Vagina (tissue), 2 donors: Measurements from ENCODE around the gene OR4F15. TPM values are rescaled to one million over a fixed set of nuclear protein-coding genes. Genes with fewer than 3 reads are reported as not detected.
"Not testable (repeated sequence)": the region's sequence is repeated elsewhere in the genome, so short reads cannot be mapped to it uniquely, and the experiment has no call there.

ENCODE experiments used
- DNase-seq, 2 donors: peaks; one replicate each; pipeline ENCODE4 v3.0.0-alpha.2; 2017; ENCODE audit errors: extremely low spot score in 2 of 2
- H3K27ac ChIP-seq: fragments of 200-600 bp; sonication (generic); one replicate; pipeline ENCODE4 v1.5.1; 2019
- H3K27me3 ChIP-seq: fragments of 200-600 bp; sonication (generic); one replicate; pipeline ENCODE4 v1.5.1; 2019
- H3K36me3 ChIP-seq, 2 donors: fragments of 200-600 bp; sonication (generic); one replicate each; pipeline ENCODE4 v1.5.1; 2017 to 2019
- H3K4me1 ChIP-seq: fragments of 200-600 bp; sonication (generic); one replicate; pipeline ENCODE4 v1.5.1; 2019
- H3K4me3 ChIP-seq, 2 donors: fragments of 200-600 bp; sonication (generic); 1 replicate in 1 of 2; 2 replicates in 1 of 2; pipeline ENCODE4 v1.5.1; 2016 to 2019
- H3K9me3 ChIP-seq: fragments of 200-600 bp; sonication (generic); one replicate; pipeline ENCODE4 v1.5.1; 2019
- CTCF ChIP-seq, 3 experiments: fragments of 450-650 bp in 2 of 3; fragments of 200-600 bp in 1 of 3; sonication (generic) in 1 of 3; IDR thresholded peaks; one replicate each; pipeline ENCODE4 v1.5.1; 2017 to 2019; ENCODE audit warnings: antibody characterized with exemption in 3 of 3, mild to moderate bottlenecking in 2 of 3, moderate library complexity in 2 of 3
- POLR2A ChIP-seq, 2 donors: fragments of 450-650 bp; IDR thresholded peaks; one replicate each; pipeline ENCODE4 v1.6.1; 2017; ENCODE audit warnings: antibody characterized with exemption in 2 of 2, mild to moderate bottlenecking in 2 of 2, moderate library complexity in 2 of 2
- POLR2AphosphoS5 ChIP-seq, 2 donors: sonication (generic); formaldehyde crosslinking; IDR thresholded peaks; one replicate each; pipeline ENCODE4 v1.9.0; 2017; ENCODE audit warnings: antibody characterized with exemption in 2 of 2, mild to moderate bottlenecking in 2 of 2, low read depth in 1 of 2; ENCODE audit not compliant: insufficient read depth in 1 of 2
- intact Hi-C: fragments of 100-400 bp; cut with DNase I; formaldehyde crosslinking; loops from one replicate; pipeline ENCODE4 v1.15.1; 2023
- total RNA-seq: library from RNA; depleted of rRNA; stranded (reverse); fragments of >200 nt; gene quantifications from one replicate; pipeline ENCODE4 v1.2.3, GENCODE V29; 2016

Gene OR4F15
- total RNA-seq, 1 donor from 2014 or later, result not detected

GRCh38 chr15:101790748-101791147 is 21.3 kb upstream of the OR4F15 start:
- H3K4me1 ChIP-seq, DNase-seq, H3K4me3 ChIP-seq, H3K27me3 ChIP-seq, H3K36me3 ChIP-seq, H3K27ac ChIP-seq, intact Hi-C loops, H3K9me3 ChIP-seq: not testable (repeated sequence)

- H3K27ac ChIP-seq, H3K4me1 ChIP-seq, H3K9me3 ChIP-seq, H3K4me3 ChIP-seq, intact Hi-C loops, DNase-seq, H3K27me3 ChIP-seq, H3K36me3 ChIP-seq: not testable (repeated sequence)
Observed at GRCh38 chr15:101793981-101794380, 18.0 kb upstream of the OR4F15 start.

- Histone ChIP-seq H3K4me1 (no peaks in the 10 kb centered on the region), H3K36me3 (no peaks in the 10 kb centered on the region), H3K27ac (no peak overlapping the region), H3K4me3 (no peak overlapping the region), H3K9me3 (no peaks in the 10 kb centered on the region), H3K27me3 (no peaks in the 10 kb centered on the region)
- TF ChIP-seq CTCF (IDR thresholded peaks at IDR 0.05), result no peak
- TF ChIP-seq POLR2AphosphoS5 (IDR thresholded peaks at IDR 0.05; ENCODE audit: insufficient read depth in 1 of 2, low read depth in 1 of 2), result no peak
- TF ChIP-seq POLR2A (IDR thresholded peaks at IDR 0.05), result no peak
- intact Hi-C loops, result no loop called here
- DNase-seq, result no peak
Observed at GRCh38 chr15:101795455-101795854, 16.5 kb upstream of the OR4F15 start.

- H3K4me3 ChIP-seq, result no peak overlapping the region
- H3K27me3 ChIP-seq, result no peaks in the 10 kb centered on the region
- H3K9me3 ChIP-seq, result no peaks in the 10 kb centered on the region
- no peak for DNase-seq
- H3K4me1 ChIP-seq, result no peaks in the 10 kb centered on the region
- TF ChIP-seq POLR2AphosphoS5 (IDR thresholded peaks at IDR 0.05; ENCODE audit: insufficient read depth in 1 of 2, low read depth in 1 of 2) (no peak), CTCF (IDR thresholded peaks at IDR 0.05) (no peak), POLR2A (IDR thresholded peaks at IDR 0.05) (no peak)
- intact Hi-C loops, result no loop called here
- H3K27ac ChIP-seq, result no peak overlapping the region
- H3K36me3 ChIP-seq, result no peaks in the 10 kb centered on the region
Observed at GRCh38 chr15:101799665-101800064, 12.3 kb upstream of the OR4F15 start.

GRCh38 chr15:101801048-101801447 is 11.0 kb upstream of the OR4F15 start:
- Histone ChIP-seq H3K4me1 (no peaks in the 10 kb centered on the region), H3K27me3 (no peaks in the 10 kb centered on the region), H3K4me3 (no peak overlapping the region), H3K27ac (no peak overlapping the region), H3K9me3 (no peaks in the 10 kb centered on the region), H3K36me3 (no peaks in the 10 kb centered on the region)
- intact Hi-C loops, result no loop called here
- TF ChIP-seq CTCF (IDR thresholded peaks at IDR 0.05) (no peak), POLR2A (IDR thresholded peaks at IDR 0.05) (no peak), POLR2AphosphoS5 (IDR thresholded peaks at IDR 0.05; ENCODE audit: insufficient read depth in 1 of 2, low read depth in 1 of 2) (no peak)
- DNase-seq, result no peak

GRCh38 chr15:101803209-101803608 is 8.8 kb upstream of the OR4F15 start, which contains the start of gene OR4F6:
TSS of gene OR4F6 (plus strand) at chr15:101803509. CDS start at chr15:101805720, 2,211 bp downstream.
- intact Hi-C loops, result no loop called here
- no peak for TF ChIP-seq POLR2A (IDR thresholded peaks at IDR 0.05)
- no peak for TF ChIP-seq POLR2AphosphoS5 (IDR thresholded peaks at IDR 0.05; ENCODE audit: insufficient read depth in 1 of 2, low read depth in 1 of 2)
- TF ChIP-seq CTCF (IDR thresholded peaks at IDR 0.05), result no peak
- H3K4me1 ChIP-seq, result no peaks in the 10 kb centered on the region
- H3K27me3 ChIP-seq, result no peaks in the 10 kb centered on the region
- no peaks in the 10 kb centered on the region for H3K9me3 ChIP-seq
- H3K36me3 ChIP-seq, result no peaks in the 10 kb centered on the region
- no peak within 1 kb of the TSS for H3K27ac ChIP-seq
- no peak for DNase-seq
- H3K4me3 ChIP-seq, result no peak within 1 kb of the TSS
